ENCODE measurements around the gene FAM114A1. TPM values are rescaled to one million over a fixed set of nuclear protein-coding genes. Genes with fewer than 3 reads are reported as not detected.

Gene FAM114A1
- total RNA-seq, 1 donor from 2014 or later = 27.0 TPM

DNA sequence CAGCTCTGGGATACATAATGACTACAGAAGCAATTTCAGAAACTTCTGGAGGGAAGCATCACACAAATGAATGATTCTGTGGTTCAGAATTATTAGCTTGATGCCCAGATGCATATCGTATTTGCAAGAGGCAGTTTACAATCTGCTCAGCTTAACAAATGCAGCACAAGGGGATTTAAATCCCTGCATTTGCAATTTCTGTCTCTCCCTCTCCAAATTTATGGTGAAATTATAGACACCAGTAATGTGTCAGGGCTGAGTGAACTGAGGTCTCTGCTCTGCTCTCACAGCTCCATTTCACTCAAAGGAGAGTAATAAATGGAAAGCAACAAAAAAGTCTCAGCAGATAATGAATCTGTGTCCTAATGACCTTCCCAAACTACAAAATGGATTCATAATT lies 84.4 kb downstream of the FAM114A1 start:
- no peaks in the 10 kb centered on the region for H3K9me3 Mint-ChIP-seq (ENCODE audit: unreplicated experiment)

DNA sequence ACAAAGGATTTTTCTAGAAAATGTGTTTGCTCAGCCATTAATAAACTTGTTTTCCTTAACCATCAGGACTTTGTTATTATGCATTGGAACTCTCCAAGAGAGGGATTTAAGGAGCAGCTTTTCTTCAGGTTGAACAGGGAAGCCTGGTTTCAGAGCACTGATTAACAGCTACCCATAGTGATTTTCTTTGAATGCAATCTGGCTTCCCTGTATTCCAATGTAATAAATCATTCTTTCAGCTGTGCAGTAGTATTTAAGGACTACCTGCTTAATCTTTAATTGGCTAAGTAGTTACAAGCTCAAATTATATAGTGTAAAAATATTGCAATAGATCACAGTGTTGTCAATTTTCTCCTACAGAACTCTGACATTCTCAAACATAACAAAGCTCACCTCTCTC lies 87.1 kb downstream of the FAM114A1 start:
- no peak for DNase-seq (ENCODE audit: low spot score)
- Mint-ChIP-seq H3K36me3 (ENCODE audit: low read depth, unreplicated experiment) (no peaks in the 10 kb centered on the region), H3K4me1 (ENCODE audit: unreplicated experiment) (peaks cover 10% of the 10 kb centered on the region), H3K27ac (ENCODE audit: unreplicated experiment) (no peak overlapping the region), H3K27me3 (ENCODE audit: unreplicated experiment) (no peaks in the 10 kb centered on the region), H3K4me3 (ENCODE audit: unreplicated experiment) (no peak overlapping the region), H3K9me3 (ENCODE audit: unreplicated experiment) (no peaks in the 10 kb centered on the region)
- TF ChIP-seq, protein P1, sequence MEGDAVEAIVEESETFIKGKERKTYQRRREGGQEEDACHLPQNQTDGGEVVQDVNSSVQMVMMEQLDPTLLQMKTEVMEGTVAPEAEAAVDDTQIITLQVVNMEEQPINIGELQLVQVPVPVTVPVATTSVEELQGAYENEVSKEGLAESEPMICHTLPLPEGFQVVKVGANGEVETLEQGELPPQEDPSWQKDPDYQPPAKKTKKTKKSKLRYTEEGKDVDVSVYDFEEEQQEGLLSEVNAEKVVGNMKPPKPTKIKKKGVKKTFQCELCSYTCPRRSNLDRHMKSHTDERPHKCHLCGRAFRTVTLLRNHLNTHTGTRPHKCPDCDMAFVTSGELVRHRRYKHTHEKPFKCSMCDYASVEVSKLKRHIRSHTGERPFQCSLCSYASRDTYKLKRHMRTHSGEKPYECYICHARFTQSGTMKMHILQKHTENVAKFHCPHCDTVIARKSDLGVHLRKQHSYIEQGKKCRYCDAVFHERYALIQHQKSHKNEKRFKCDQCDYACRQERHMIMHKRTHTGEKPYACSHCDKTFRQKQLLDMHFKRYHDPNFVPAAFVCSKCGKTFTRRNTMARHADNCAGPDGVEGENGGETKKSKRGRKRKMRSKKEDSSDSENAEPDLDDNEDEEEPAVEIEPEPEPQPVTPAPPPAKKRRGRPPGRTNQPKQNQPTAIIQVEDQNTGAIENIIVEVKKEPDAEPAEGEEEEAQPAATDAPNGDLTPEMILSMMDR (IDR thresholded peaks at IDR 0.05; ENCODE audit: unreplicated experiment) = no peak

More for the DNA sequence above, 84.4 kb downstream of the FAM114A1 start:
- Mint-ChIP-seq H3K27ac (ENCODE audit: unreplicated experiment) (no peak overlapping the region), H3K4me1 (ENCODE audit: unreplicated experiment) (peaks cover 26% of the 10 kb centered on the region), H3K4me3 (ENCODE audit: unreplicated experiment) (no peak overlapping the region), H3K36me3 (ENCODE audit: low read depth, unreplicated experiment) (no peaks in the 10 kb centered on the region), H3K27me3 (ENCODE audit: unreplicated experiment) (peaks cover 2% of the 10 kb centered on the region)
- DNase-seq (ENCODE audit: low spot score) = no peak
- TF ChIP-seq, protein P1 (IDR thresholded peaks at IDR 0.05; ENCODE audit: unreplicated experiment) = no peak

DNA sequence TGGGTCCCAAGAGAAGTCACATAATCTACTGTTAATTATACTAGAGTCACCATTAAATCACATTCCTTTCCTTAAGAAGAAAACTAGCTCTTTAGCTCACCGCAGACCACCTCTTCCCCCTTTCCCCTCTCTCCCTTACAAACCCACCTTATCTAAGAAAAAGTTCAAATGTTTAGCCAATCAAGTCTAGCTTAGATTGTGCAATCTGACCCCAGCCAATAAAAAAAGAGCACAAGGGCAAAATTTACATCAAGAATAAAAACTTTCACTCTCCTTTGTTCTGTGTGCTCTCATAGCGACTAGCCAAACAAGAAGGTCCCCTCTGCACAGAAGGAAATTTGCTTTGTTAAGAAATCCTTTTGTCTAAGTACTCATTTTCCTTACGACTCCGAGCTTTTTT lies 88.4 kb downstream of the FAM114A1 start:
- TF ChIP-seq, protein P1 (IDR thresholded peaks at IDR 0.05; ENCODE audit: unreplicated experiment) = no peak
- Mint-ChIP-seq H3K4me3 (ENCODE audit: unreplicated experiment) (no peak overlapping the region), H3K27me3 (ENCODE audit: unreplicated experiment) (no peaks in the 10 kb centered on the region), H3K36me3 (ENCODE audit: low read depth, unreplicated experiment) (no peaks in the 10 kb centered on the region), H3K27ac (ENCODE audit: unreplicated experiment) (no peak overlapping the region), H3K9me3 (ENCODE audit: unreplicated experiment) (no peaks in the 10 kb centered on the region), H3K4me1 (ENCODE audit: unreplicated experiment) (no peaks in the 10 kb centered on the region)
- DNase-seq (ENCODE audit: low spot score) = no peak

DNA sequence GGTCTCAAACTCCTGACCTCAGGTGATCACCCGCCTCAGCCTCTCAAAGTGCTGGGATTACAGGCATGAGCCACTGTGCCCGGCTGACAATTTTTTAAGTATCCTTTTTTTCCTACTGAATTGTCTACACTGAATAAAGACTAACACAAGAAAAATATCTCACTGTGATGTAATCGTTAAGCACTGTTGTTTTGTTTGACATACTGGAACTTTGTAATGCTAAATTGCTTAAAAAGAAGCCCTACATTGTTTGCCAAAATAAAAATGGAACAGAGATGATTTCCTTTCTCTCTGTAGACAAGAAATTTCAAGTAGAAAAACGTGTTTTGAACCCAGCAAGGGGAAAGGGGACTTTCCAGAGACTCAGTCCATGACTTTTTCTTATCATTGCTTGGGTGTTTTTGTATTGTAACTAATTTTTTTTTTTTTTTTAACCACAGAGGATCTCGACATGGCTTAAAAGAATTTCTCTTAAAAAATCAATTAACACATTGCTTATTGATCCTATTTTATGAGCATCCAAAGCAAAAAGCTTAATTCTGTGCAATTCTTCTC lies 89.7 kb downstream of the FAM114A1 start:
- TF ChIP-seq, protein P1 (IDR thresholded peaks at IDR 0.05; ENCODE audit: unreplicated experiment) = no peak
- Mint-ChIP-seq H3K27ac (ENCODE audit: unreplicated experiment) (no peak overlapping the region), H3K36me3 (ENCODE audit: low read depth, unreplicated experiment) (no peaks in the 10 kb centered on the region), H3K27me3 (ENCODE audit: unreplicated experiment) (no peaks in the 10 kb centered on the region), H3K4me1 (ENCODE audit: unreplicated experiment) (no peaks in the 10 kb centered on the region), H3K9me3 (ENCODE audit: unreplicated experiment) (no peaks in the 10 kb centered on the region), H3K4me3 (ENCODE audit: unreplicated experiment) (no peak overlapping the region)
- no peak for DNase-seq (ENCODE audit: low spot score)

DNA sequence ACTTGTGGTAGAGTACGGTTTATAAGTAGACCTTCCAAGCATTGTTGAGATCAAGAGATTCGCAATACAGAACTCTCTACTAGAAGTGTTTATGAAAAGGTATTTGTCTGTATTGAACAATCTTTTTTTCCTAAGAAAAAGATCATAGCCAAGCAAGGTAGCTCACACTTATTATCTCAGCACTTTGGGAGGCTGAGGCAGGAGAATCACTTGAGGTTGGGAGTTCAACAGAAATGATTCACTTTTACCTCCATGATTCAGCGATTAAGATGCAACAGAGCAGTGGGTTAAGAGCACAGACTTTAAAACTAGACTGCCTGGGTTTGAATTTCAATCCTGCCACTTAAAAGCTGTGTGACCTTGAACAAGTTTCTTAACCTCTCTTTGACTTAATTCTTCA lies 90.3 kb downstream of the FAM114A1 start:
- no peaks in the 10 kb centered on the region for H3K27me3 Mint-ChIP-seq (ENCODE audit: unreplicated experiment)
- H3K27ac Mint-ChIP-seq (ENCODE audit: unreplicated experiment) = no peak overlapping the region
- H3K9me3 Mint-ChIP-seq (ENCODE audit: unreplicated experiment) = no peaks in the 10 kb centered on the region
- H3K4me1 Mint-ChIP-seq (ENCODE audit: unreplicated experiment) = no peaks in the 10 kb centered on the region
- no peak for DNase-seq (ENCODE audit: low spot score)
- no peak overlapping the region for H3K4me3 Mint-ChIP-seq (ENCODE audit: unreplicated experiment)
- no peaks in the 10 kb centered on the region for H3K36me3 Mint-ChIP-seq (ENCODE audit: low read depth, unreplicated experiment)
- TF ChIP-seq, protein P1 (IDR thresholded peaks at IDR 0.05; ENCODE audit: unreplicated experiment) = no peak
